GM12878 (cell line): ENCODE results near the gene INSC. TPM values are rescaled to one million over a fixed set of nuclear protein-coding genes. Genes with fewer than 3 reads are reported as not detected.

Source experiments
- ATAC-seq: fragments of 200-7000 bp; cut with Tn5 transposase; 3 replicates; pipeline ENCODE4 v1.9.1; 2020; ENCODE audit warnings: mild to moderate bottlenecking, moderate library complexity
- BruUV-seq: library from RNA; stranded (reverse); fragments of 400-500 nt; replicated peaks from 2 replicates; lab custom pipeline; 2021; lab: Mats Ljungman, UMichigan
- CTCF ChIA-PET: fragments of 300-600 bp; sonication (Branson Sonifier 250); formaldehyde crosslinking; extraction: SDS; loops from one replicate; lab custom pipeline; 2021; ENCODE audit warnings: inconsistent platforms; lab: Yijun Ruan, JAX
- POLR2A ChIA-PET: fragments of 350-600 bp; formaldehyde crosslinking; extraction: SDS; loops from one replicate; lab custom pipeline; 2021; ENCODE audit warnings: inconsistent platforms; lab: Charles Lee
- RAD21 ChIA-PET: fragments of 300-600 bp; sonication (Branson Sonifier 250); formaldehyde crosslinking; loops from one replicate; lab custom pipeline; 2023; ENCODE audit warnings: antibody characterized with exemption; ENCODE audit not compliant: unreplicated experiment; lab: Charles Lee
- SMC1A ChIA-PET: fragments of 300-600 bp; sonication (Branson Sonifier 250); formaldehyde crosslinking; loops from one replicate; lab custom pipeline; 2023; ENCODE audit not compliant: unreplicated experiment, uncharacterized antibody; lab: Charles Lee
- DNase-seq: peaks from one replicate; pipeline ENCODE4 v3.0.0-alpha.2; 2011; ENCODE audit warnings: low read depth, low spot score
- FAIRE-seq: peaks from 3 replicates; lab custom pipeline; 2011; peaks lifted over from hg19 to GRCh38; lab: Jason Lieb, UNC
- H2AFZ ChIP-seq: 2 replicates; pipeline ENCODE4 v1.6.0; 2011; ENCODE audit warnings: low read depth, low read length, control low read depth; ENCODE audit not compliant: control insufficient read depth
- H3K27ac ChIP-seq: 2 replicates; pipeline ENCODE4 v1.5.1; 2011; ENCODE audit warnings: control low read depth; ENCODE audit not compliant: control insufficient read depth, insufficient read depth
- H3K27me3 ChIP-seq, 2 experiments: replicated peaks in 1 of 2; 2 replicates each; pipeline versions ENCODE4 v1.6.0 to v1.6.1; 2011; ENCODE audit warnings: low read length in 1 of 2; ENCODE audit not compliant: control insufficient read depth in 2 of 2, insufficient read depth in 2 of 2
- H3K36me3 ChIP-seq, 2 experiments: 2 replicates each; pipeline ENCODE4 v1.5.1; 2011; ENCODE audit warnings: low read length in 1 of 2; ENCODE audit not compliant: control insufficient read depth in 2 of 2, insufficient read depth in 2 of 2
- H3K4me1 ChIP-seq: 2 replicates; pipeline ENCODE4 v1.6.1; 2011; ENCODE audit warnings: mild to moderate bottlenecking, low read length, moderate library complexity, mixed read lengths; ENCODE audit not compliant: control insufficient read depth, insufficient read depth
- H3K4me2 ChIP-seq: 2 replicates; pipeline ENCODE4 v1.6.0; 2011; ENCODE audit warnings: control low read depth; ENCODE audit not compliant: control insufficient read depth, insufficient read depth
- H3K4me3 ChIP-seq: fragments of 200-600 bp; sonication (generic); 2 replicates; pipeline ENCODE4 v1.5.1; 2016
- H3K79me2 ChIP-seq: 2 replicates; pipeline ENCODE4 v1.6.0; 2011; ENCODE audit warnings: low read length; ENCODE audit not compliant: control insufficient read depth, insufficient read depth
- H3K9ac ChIP-seq: 2 replicates; pipeline ENCODE4 v1.8.0; 2011; ENCODE audit warnings: low read length, control low read depth, mixed read lengths; ENCODE audit not compliant: control insufficient read depth, insufficient read depth
- H3K9me3 ChIP-seq: replicated peaks from 3 replicates; pipeline ENCODE4 v1.5.1; 2011; ENCODE audit warnings: mild to moderate bottlenecking, low read length; ENCODE audit not compliant: control insufficient read depth, insufficient read depth
- H4K20me1 ChIP-seq: 2 replicates; pipeline ENCODE4 v1.6.0; 2011; ENCODE audit not compliant: control insufficient read depth, insufficient read depth
- BCLAF1 ChIP-seq: fragments of 450-650 bp; IDR thresholded peaks from 2 replicates; pipeline ENCODE4 v1.6.1; 2017; ENCODE audit warnings: antibody characterized with exemption, mild to moderate bottlenecking, moderate library complexity
- CTCF ChIP-seq, 3 experiments: IDR thresholded peaks in 2 of 3; conservative IDR thresholded peaks in 1 of 3; 2 replicates each; pipeline ENCODE4 v1.5.1; 2011; ENCODE audit warnings: low read depth in 3 of 3, low read length in 3 of 3, mild to moderate bottlenecking in 3 of 3, control low read depth in 2 of 3, moderate library complexity in 2 of 3, inconsistent platforms in 1 of 3, mixed read lengths in 1 of 3; ENCODE audit not compliant: control insufficient read depth in 2 of 3, insufficient read depth in 1 of 3; ENCODE audit errors: extremely low read depth in 1 of 3
- NR2F1 ChIP-seq: fragments of 450-650 bp; conservative IDR thresholded peaks from 2 replicates; pipeline ENCODE4 v1.6.1; 2017; ENCODE audit warnings: mild to moderate bottlenecking
- RAD21 ChIP-seq: IDR thresholded peaks from 2 replicates; pipeline ENCODE4 v1.6.1; 2011; ENCODE audit warnings: mild to moderate bottlenecking, low read depth, low read length, moderate library complexity; ENCODE audit not compliant: insufficient read depth
- SMC3 ChIP-seq: IDR thresholded peaks from 2 replicates; pipeline ENCODE4 v1.6.1; 2011; ENCODE audit warnings: low read length, improper control_type of control experiment, borderline replicate concordance
- ZNF217 ChIP-seq: fragments of 450-650 bp; IDR thresholded peaks from 2 replicates; pipeline ENCODE4 v1.6.1; 2017; ENCODE audit warnings: antibody characterized with exemption, mild to moderate bottlenecking
- WGBS: methylation state at CpG from one replicate; pipeline ENCODE4 v1.1.6; 2016; ENCODE audit warnings: low lambda C conversion rate; ENCODE audit not compliant: insufficient replicate concordance, insufficient coverage; ENCODE audit errors: missing lambda C conversion rate; 5-methylcytosine and 5-hydroxymethylcytosine counted together
- in situ Hi-C: fragments of 300-500 bp; cut with MboI; formaldehyde crosslinking; loops from 9 replicates; pipeline ENCODE4 v1.14.3; 2018; ENCODE audit warnings: mixed read lengths
- intact Hi-C: fragments of 100-400 bp; cut with micrococcal nuclease; formaldehyde crosslinking; loops from one replicate; pipeline ENCODE4 v1.14.2; 2022; ENCODE audit not compliant: unreplicated experiment
- polyA plus RNA-seq, 11 experiments: library from polyadenylated mRNA; depleted of rRNA in 4 of 11; unstranded in 6 of 11; stranded (reverse) in 5 of 11; fragments of >200 nt; fragmentation: Nextera tagmentation in 4 of 11; fragmentation: Illumina TruSeq in 1 of 11; extraction: Ambion mirVana in 4 of 11; extraction: Trizol in 1 of 11; gene quantifications; 1 replicate in 1 of 11; 2 replicates in 10 of 11; pipeline versions ENCODE4 v1.2.1 to v1.2.3, GENCODE V29; 2011 to 2016; ENCODE audit warnings: inconsistent platforms in 2 of 11, missing spikeins in 2 of 11, low read depth in 1 of 11
- total RNA-seq, 4 experiments: library from RNA; depleted of rRNA in 3 of 4; stranded (reverse); fragments of >200 nt in 3 of 4; fragmentation: Illumina TruSeq in 1 of 4; extraction: Trizol in 1 of 4; gene quantifications; 2 replicates each; pipeline versions ENCODE4 v1.2.1 to v1.2.3, GENCODE V29; 2013 to 2021

Gene INSC
- total and polyA plus RNA-seq, 10 of the 15 experiments (the other 5 are each of a cell fraction or from before 2014, with no cell fraction given): 0.13 to 0.33 TPM; not detected in 8

- no peak for FAIRE-seq
- in situ Hi-C loops: loop anchor here (5.0 kb wide), 1 partner anchor 57 kb away; no protein-coding TSS in a partner anchor
These were observed 44.4 kb downstream of the INSC start for GRCh38 chr11:15159085-15159484.

More at GRCh38 chr11:15159085-15159484, 44.4 kb downstream of the INSC start:
- ChIA-PET CTCF (interaction anchor here (0.7 to 6.4 kb wide), 17 partner anchors 8 to 251 kb away, joined by 3 to 102 read pairs (median 4); partner anchors contain the start of gene INSC), POLR2A (no interaction called here), SMC1A (interaction anchor here (0.6 to 1.6 kb wide), 12 partner anchors 20 to 153 kb away, joined by 3 to 18 read pairs (median 4); partner anchors contain the start of gene INSC), RAD21 (interaction anchor here (1.0 to 2.1 kb wide), 3 partner anchors 12 to 59 kb away, joined by 3 to 14 read pairs (median 3); no protein-coding TSS in a partner anchor)
- peak; percentile 94 for ATAC-seq
- peak; percentile 46; the same call in 1 of the 2 replicates for TF ChIP-seq RAD21
- no peak for TF ChIP-seq BCLAF1
- TF ChIP-seq ZNF217: no peak
- peak; percentile 55; the same call in 1 of the 2 replicates for TF ChIP-seq SMC3
- TF ChIP-seq NR2F1: no peak
- peak; percentile 37 to 56 (median 53); a peak in 5 of 6 replicates for TF ChIP-seq CTCF (IDR thresholded peaks at IDR 0.05 in 2 of 3, conservative IDR thresholded peaks at IDR 0.05 in 1 of 3; ENCODE audit: control insufficient read depth in 2 of 3, extremely low read depth in 1 of 3, insufficient read depth in 1 of 3, low read depth in 3 of 3, low read length in 3 of 3)
- no peaks in the 10 kb centered on the region for H4K20me1 ChIP-seq
- no TSS peak for BruUV-seq
- 42% methylated on average over 2 of the region's 2 CpGs for WGBS
- H3K9me3 ChIP-seq: no peaks in the 10 kb centered on the region
- no peak overlapping the region for H3K9ac ChIP-seq
- H3K27me3 ChIP-seq: no peaks in the 10 kb centered on the region
- H3K79me2 ChIP-seq: no peaks in the 10 kb centered on the region
- no peak overlapping the region for H2AFZ ChIP-seq
- H3K27ac ChIP-seq: no peak overlapping the region
- no peak overlapping the region for H3K4me2 ChIP-seq
- H3K4me1 ChIP-seq: no peaks in the 10 kb centered on the region
- H3K36me3 ChIP-seq: no peaks in the 10 kb centered on the region
- no peak for DNase-seq
- no peak overlapping the region for H3K4me3 ChIP-seq
- intact Hi-C loops: loop anchor here (1.0 kb wide), 1 partner anchor 58 kb away; no protein-coding TSS in a partner anchor
